GM23248 (cell line): Measurements from ENCODE around the gene SHISA5.

Source experiments
- EZH2 ChIP-seq: fragments of 200-600 bp; sonication (generic); IDR thresholded peaks from 2 replicates; pipeline ENCODE4 v1.6.1; 2018; ENCODE audit warnings: antibody characterized with exemption, mild to moderate bottlenecking; ENCODE audit not compliant: insufficient read depth, poor library complexity, severe bottlenecking
- EZH2phosphoT487 ChIP-seq: fragments of 200-600 bp; sonication (generic); IDR thresholded peaks from 2 replicates; pipeline ENCODE4 v1.6.1; 2018; ENCODE audit warnings: antibody characterized with exemption, moderate library complexity, mild to moderate bottlenecking, low read depth; ENCODE audit not compliant: insufficient read depth

- TF ChIP-seq EZH2 = no peak
- no peak for TF ChIP-seq EZH2phosphoT487
Observed at GRCh38 chr3:48500656-48501055, 3.3 kb downstream of the SHISA5 start.
